Stimulated activated CD4-positive, alpha-beta T cell treated with anti-CD3 and anti-CD28 coated beads, TNF-alpha, amount 100 ng/mL, for 1 hour (primary cell): ENCODE results near the gene NOG.

ENCODE experiments used
- DNase-seq, 3 donors: peaks; one replicate each; pipeline ENCODE4 v3.0.0-alpha.2; 2020; ENCODE audit warnings: low read depth in 3 of 3, low spot score in 1 of 3

Gene NOG

GRCh38 chr17:56596691-56597494 lies 3.4 kb downstream of the NOG start:
- DNase-seq = no peak

GRCh38 chr17:56597495-56597990 lies 4.0 kb downstream of the NOG start:
- no peak for DNase-seq

- no peak for DNase-seq
These were observed 5.0 kb downstream of the NOG start for GRCh38 chr17:56598466-56598865.

- no peak for DNase-seq
These were observed 5.6 kb downstream of the NOG start for GRCh38 chr17:56599088-56599487.

GRCh38 chr17:56599566-56599965 lies 6.1 kb downstream of the NOG start:
- no peak for DNase-seq

GRCh38 chr17:56600256-56600655 lies 6.8 kb downstream of the NOG start:
- DNase-seq = no peak

- no peak for DNase-seq
These were observed 8.1 kb downstream of the NOG start for GRCh38 chr17:56601591-56601990.

- DNase-seq = no peak
These were observed 9.0 kb downstream of the NOG start for GRCh38 chr17:56602292-56603130.

GRCh38 chr17:56603486-56604238 lies 10.2 kb downstream of the NOG start:
- no peak for DNase-seq

GRCh38 chr17:56604691-56605290 lies 11.3 kb downstream of the NOG start:
- DNase-seq = no peak

GRCh38 chr17:56608944-56609343 lies 15.4 kb downstream of the NOG start:
- no peak for DNase-seq

GRCh38 chr17:56610321-56610720 lies 16.8 kb downstream of the NOG start:
- no peak for DNase-seq

GRCh38 chr17:56613131-56613530 lies 19.6 kb downstream of the NOG start:
- no peak for DNase-seq

- DNase-seq = no peak
These were observed 21.0 kb downstream of the NOG start for GRCh38 chr17:56614522-56614921.

GRCh38 chr17:56616239-56616638 lies 22.7 kb downstream of the NOG start:
- no peak for DNase-seq

- no peak for DNase-seq
These were observed 29.9 kb downstream of the NOG start for GRCh38 chr17:56623383-56623782.

- DNase-seq = no peak
These were observed 30.8 kb downstream of the NOG start for GRCh38 chr17:56624309-56624708.

- DNase-seq = no peak
These were observed 31.4 kb downstream of the NOG start for GRCh38 chr17:56624912-56625311.

- DNase-seq = no peak
These were observed 36.1 kb downstream of the NOG start for GRCh38 chr17:56629531-56630075.

GRCh38 chr17:56630202-56630601 lies 36.7 kb downstream of the NOG start:
- no peak for DNase-seq

- no peak for DNase-seq
These were observed 40.2 kb downstream of the NOG start for GRCh38 chr17:56633681-56634080.
